ENCODE results near the gene CLDN14.
"Not testable (repeated sequence)": the region's sequence is repeated elsewhere in the genome, so short reads cannot be mapped to it uniquely, and the experiment has no call there.

CLDN14 gene

GRCh38 chr21:36499578-36500471 lies 19.9 kb upstream of the CLDN14 start:
- no peak for DNase-seq (ENCODE audit: low spot score)

DNA sequence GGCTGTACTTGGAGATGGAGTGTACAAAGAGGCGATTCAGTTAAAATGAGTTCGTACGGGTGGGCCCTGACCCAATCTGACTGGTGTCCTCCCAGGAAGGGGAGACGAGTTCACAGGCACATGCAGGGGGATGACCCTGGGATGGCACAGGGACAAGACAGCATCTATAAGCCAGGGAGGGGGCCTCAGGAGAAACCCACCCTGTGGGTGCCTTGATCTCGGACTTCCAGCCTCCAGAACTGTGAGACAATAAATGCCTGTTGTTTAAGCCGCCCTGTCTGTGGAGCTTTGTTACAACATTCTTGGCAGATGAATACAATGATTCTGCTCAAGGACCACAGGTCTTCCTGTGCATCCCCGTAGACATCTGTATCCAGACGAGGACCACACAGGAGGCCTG lies 14.6 kb upstream of the CLDN14 start:
- DNase-seq (ENCODE audit: low spot score) = no peak

DNA sequence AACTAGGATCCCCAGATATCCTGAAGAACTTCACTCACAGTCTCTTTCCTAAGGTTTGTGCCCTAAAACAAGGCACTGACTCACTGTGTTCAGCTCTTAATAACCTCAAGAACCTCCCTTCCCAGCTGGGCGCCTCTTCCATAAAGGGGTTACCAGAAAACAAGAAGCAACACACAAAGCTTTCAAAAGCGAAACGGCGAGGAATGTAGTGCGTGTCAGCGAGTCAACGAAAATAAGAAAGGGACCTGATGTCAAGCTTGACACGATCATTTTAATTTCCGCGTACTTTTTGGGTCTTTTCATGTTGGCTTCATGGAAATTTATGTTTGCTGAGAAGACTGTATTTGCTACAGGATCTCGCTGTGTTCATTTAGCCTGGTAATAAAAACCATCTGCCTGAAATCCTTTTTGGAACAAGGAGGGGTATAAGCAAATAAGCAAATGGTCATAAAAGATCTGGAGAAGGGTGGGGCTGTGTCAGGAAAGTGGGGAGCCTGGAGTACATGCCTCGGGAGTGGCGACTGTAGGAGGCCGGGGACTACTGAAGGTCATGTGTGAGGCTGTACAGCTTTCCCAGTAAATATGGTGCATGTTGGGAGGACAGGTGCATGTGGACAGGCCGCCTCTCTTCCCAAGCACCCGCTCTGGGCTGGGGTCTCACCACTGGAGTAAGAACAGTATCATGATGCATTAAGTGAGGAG lies 11.4 kb upstream of the CLDN14 start:
- DNase-seq (ENCODE audit: low spot score) = no peak

- no peak for DNase-seq (ENCODE audit: low spot score)
Measured at GRCh38 chr21:36489776-36490165, 9.8 kb upstream of the CLDN14 start.

DNA sequence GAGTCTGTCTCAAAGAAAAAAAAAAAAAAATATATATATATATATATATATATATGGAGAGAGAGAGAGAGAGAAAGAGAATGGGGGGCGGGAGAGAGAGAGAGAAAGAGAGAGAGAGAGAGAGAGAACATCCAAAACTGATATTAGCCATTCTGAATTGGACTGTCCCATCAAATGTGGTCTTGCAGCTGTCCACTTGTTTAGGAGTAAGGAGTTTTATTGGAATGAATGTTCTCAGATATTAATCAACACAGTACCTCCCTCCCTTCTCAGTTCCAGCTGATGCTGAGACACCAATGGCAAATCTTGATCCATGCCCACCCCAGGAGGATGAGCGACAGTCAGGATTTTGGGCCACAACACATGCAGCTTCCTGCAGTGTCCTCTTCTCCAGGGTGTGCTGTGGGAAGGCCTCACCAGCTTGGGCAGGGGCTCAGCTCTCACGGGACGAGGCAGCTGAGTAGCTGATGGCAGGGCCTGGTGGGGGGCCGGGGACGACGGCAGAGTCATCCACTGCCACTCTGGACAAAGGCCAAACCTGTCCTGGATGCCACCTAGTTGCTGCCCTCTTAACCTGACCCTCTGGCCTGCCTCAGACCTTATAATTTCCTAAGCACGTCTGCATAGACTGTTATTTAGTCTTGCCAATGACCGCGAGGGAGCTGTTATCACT lies 9.3 kb upstream of the CLDN14 start:
- DNase-seq (ENCODE audit: low spot score) = no peak

DNA sequence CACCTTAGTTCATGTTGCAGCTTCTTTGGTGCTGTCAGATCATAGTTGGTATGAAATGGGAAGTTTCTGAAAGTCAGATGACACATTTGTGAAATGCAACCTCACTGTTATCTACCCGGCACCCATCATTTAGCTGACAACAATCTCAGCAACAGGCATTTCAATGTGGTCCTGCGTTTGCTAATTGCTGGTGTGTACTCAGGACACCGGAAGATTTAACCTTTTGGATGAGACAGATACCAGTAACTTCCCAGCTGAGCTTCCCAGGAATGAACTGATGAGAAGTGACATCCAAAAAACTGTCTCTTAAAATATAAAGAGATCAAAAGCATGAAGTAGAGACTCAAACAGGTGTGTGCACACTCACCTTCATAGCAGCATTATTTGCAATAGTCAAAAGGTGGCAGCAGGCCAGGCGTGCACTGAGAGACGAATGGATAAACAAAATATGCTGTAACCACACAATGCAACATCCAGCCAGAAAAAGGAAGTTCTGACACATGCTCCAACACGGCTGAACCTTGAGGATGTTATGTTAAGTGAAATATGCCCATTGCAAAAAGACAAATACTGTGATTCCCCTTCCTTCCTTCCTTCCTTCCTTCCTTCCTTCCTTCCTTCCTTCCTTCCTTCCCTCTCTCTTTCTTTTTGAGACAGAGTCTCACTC lies 7.9 kb upstream of the CLDN14 start:
- no peak for DNase-seq (ENCODE audit: low spot score)

DNA sequence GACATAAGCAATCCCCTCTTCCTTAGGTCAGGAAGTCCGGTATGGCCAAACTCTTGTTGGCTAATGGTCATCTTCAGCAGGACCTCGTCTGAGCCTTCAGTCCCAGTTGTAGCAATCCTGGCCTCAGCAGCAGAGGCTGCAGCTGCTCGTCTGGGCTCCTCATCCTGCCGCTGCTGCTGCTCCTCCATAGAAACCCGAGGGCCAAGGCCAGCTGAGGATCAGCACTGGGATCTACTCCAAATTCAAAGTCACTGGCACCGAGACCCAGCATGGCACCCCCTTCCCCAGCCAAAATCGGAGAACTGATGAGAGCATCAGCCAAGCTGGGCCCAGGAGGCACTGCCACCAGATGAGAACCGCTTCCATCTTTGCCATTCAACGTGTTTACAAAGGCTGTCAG lies 6.3 kb upstream of the CLDN14 start:
- no peak for DNase-seq (ENCODE audit: low spot score)

DNA sequence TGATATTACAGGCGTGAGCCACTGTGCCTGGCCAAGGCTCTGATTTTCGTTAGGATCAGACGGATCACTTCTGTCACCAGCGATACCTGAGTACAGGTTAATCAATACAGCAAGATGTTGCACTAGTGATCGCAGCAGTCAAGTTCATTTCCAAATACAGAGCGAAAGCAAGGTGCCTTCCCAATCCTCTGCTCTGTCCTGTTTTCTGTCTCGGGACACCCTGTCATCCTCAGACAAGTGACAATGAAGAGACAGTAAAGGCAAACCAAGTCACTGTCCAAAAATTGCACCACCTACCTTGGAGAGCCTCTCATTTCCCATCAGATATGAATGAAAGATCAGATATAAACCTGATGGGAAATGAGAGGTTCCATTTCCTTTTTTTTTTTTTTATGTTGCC lies 5.6 kb upstream of the CLDN14 start:
- no peak for DNase-seq (ENCODE audit: low spot score)

DNA sequence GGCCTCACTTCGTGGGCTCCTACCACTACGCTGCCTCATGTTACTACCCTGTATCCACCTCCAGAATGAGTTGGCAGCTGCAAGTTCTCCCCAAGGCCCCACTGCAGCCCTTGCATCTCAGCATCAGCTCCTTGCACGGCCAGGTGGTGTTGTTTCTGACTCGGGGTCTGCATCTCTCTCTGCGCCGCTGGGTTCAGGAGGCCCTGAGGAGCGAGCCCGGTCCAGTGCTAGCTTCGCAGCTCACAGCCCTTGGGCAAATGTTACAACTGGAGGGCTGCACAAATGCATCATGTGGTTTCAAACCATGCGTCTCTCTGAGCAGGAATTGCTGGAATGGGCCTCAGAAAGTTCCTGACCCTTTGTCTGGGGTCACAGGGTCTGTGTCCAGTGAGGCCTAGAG lies 3.2 kb upstream of the CLDN14 start:
- no peak for DNase-seq (ENCODE audit: low spot score)

DNA sequence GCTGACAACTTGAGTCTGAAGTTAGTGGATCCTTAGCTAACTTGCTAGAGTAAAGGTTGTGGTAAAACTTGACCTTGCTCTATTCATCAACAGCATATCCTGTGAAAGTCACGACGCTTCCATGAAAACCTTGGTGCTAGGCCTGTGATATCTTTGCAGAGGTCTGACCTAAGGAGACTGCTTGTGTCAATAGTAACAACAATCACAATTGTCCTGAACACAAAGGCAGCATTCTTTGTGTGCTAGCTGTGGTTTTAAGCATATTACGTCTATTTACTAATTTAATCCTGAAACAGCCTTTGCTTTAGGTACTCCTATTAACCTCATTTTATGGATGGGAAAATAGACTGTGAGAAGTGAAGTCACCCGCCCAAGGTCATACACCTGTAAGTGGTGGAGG lies 2.8 kb upstream of the CLDN14 start:
- DNase-seq (ENCODE audit: low spot score) = no peak

- DNase-seq (ENCODE audit: low spot score) = no peak
Measured at GRCh38 chr21:36482181-36482580, 2.3 kb upstream of the CLDN14 start.

GRCh38 chr21:36481639-36482038 lies 1.7 kb upstream of the CLDN14 start:
- DNase-seq (ENCODE audit: low spot score) = no peak

- DNase-seq (ENCODE audit: low spot score) = no peak
Measured at GRCh38 chr21:36480618-36481017, 696 bp upstream of the CLDN14 start.

DNA sequence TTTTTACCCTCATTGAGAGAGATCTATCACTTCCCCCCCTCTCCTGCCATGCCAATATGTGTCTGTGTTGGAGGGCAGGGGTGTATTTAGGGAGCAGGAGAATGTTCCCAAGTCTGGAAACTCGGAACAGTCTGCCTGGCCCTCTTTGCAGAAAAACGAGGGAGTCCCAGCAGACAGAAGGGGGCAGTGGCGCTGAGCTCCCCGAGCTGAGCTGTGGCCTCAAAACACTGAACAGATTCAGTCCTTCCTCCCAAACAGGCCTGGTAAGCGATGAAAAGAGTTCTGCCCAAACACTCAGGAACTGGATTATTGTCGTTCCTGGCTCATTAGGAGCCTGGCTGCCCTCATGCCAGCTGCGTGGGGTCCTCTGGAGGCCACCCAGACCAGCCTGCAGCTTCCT lies 981 bp downstream of the CLDN14 start:
- DNase-seq (ENCODE audit: low spot score) = no peak

DNA sequence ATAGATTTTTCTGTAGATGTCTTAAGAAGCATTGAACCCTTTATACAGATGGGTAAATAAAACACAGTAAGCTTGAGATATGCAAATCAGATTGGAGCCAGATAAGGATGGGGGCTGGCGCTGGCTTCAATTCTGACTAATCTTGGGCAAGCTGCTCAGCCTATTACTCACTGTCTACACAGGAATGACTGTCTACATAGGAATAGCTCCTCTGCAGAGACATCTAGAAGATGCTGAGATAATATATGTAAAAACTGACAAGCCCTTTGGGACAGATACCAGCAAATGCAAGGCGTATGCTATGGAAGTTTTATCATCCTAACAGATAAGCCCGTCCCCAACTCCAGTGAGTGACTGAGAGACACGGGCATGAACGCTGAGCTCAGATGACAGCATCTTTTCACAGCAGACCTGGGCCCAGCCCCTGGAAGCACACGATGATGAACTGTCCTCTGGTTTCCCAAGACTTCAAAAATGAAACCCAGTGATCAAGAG lies 1.7 kb downstream of the CLDN14 start:
- DNase-seq (ENCODE audit: low spot score) = no peak

DNA sequence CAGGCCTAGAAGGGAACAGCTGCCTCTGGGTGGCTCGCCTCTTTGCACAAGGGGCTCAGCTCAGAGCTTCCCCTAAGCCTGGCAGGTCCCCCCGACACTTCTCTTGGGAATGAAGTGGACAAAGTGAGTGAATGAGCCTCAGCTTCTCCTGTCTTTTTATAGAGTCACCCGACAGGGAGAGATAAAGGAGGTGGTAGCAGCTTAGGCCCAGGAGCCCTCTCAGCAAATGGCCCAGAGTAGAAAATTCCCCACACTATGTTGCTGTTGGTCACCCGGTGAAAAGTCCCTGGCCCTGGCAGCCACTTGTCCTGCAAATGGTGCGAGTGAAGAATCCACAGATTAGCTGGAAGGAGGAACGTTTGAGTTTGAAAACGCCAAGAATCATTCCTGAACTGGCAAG lies 2.4 kb downstream of the CLDN14 start:
- no peak for DNase-seq (ENCODE audit: low spot score)

- DNase-seq (ENCODE audit: low spot score) = no peak
Measured at GRCh38 chr21:36477001-36477400, 2.9 kb downstream of the CLDN14 start.

DNA sequence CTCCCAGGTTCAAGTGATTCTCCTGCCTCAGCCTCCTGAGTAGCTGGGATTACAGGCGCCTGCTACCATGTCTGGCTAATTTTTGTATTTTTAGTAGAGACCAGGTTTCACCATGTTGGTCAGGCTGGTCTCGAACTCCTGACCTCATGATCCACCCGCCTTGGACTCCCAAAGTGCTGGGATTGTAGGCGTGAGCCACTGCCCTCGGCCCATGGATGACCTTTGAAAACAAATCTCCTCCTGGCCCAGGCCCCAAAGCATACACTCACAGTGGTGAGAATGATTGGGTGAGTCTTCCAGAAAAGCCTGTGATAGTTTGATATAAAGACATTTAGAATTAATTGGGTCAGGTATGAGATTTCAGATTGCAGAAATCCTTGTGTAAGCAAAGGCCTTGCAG lies 3.4 kb downstream of the CLDN14 start:
- DNase-seq (ENCODE audit: low spot score) = not testable (repeated sequence)

DNA sequence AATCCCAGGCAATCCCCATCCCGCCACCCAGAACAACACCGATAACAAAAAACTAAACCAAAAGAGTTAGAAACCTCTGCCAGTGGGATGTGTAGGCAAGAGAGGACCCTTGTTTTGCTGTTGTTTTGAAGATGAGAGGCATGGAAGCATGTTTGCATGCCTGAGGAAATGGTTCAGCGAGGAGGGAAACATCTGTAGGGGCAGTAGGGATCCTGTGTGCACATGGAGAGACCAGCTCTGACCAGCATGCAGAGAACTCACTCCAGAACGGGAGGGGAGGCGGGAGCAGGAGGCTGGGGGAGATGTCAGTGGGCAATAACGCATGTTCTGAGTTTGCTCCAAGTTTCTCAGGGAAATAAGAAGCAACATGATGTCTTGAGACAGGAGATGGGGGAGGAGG lies 5.3 kb downstream of the CLDN14 start:
- DNase-seq (ENCODE audit: low spot score) = no peak

DNA sequence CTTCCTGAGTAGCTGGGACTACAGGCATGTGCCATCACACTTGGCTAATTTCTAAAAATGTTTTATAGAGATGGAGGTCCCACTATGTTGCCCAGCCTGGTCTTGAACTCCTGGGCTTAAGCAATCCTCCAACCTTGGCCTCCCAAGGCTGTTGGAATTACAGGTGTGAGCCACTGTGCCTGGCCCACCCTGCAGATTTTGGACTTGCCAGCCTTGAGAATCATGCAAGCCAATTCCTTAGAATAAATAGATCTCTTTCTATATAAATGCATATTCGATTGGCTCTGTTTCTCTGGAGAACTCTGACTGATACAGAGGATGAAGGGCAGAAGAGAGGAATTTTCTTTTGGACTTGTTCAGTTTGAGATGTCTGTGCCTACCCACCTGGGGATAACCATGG lies 6.7 kb downstream of the CLDN14 start:
- DNase-seq (ENCODE audit: low spot score) = no peak

- DNase-seq (ENCODE audit: low spot score) = no peak
Measured at GRCh38 chr21:36472377-36472776, 7.5 kb downstream of the CLDN14 start.

DNA sequence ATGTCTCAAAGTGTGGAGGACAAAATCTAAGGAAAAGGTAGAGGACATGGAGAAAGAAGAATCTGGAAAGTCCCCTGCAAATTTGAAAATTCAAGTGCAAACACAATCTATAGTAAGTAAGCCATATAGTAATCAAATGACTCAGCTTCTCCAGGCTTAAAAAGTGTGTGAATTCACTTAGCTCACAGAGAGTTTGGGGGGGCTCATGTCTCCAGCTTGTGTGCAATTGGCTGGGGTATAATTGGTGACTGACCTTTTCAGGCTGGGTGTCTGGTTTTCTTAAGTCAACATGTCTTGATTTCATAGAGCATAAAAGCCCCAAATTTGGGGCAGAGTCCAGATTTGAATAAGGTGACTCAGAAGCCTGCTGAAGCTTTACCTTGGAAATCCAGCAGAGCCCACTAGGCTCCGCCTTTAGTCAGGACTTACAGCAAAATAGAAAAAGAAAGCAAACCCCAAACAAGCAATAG lies 8.6 kb downstream of the CLDN14 start:
- DNase-seq (ENCODE audit: low spot score) = no peak

Data from SW480 (cell line).